PC-9 (cell line): Measurements from ENCODE around the gene ADGRA3. TPM values are rescaled to one million over a fixed set of nuclear protein-coding genes. Genes with fewer than 3 reads are reported as not detected.
A peak's percentile ranks its signal among the peaks of the same experiment; 100 is the strongest.

Source experiments
- Bru-seq: library from RNA; stranded (reverse); fragments of 400-500 nt; gene quantifications from one replicate; lab custom pipeline; 2021; lab: Mats Ljungman, UMichigan
- BruChase-seq, 2 experiments: library from RNA; stranded (reverse); fragments of 400-500 nt; gene quantifications; one replicate each; lab custom pipeline; 2021; lab: Mats Ljungman, UMichigan
- BruUV-seq: library from RNA; stranded (reverse); fragments of 400-500 nt; replicated peaks from 2 replicates; lab custom pipeline; 2021; lab: Mats Ljungman, UMichigan
- CTCF ChIA-PET: fragments of 300-600 bp; sonication (Branson Sonifier 250); formaldehyde crosslinking; loops from one replicate; lab custom pipeline; 2022; ENCODE audit warnings: antibody characterized with exemption; lab: Charles Lee
- POLR2A ChIA-PET: fragments of 300-600 bp; sonication (Branson Sonifier 250); formaldehyde crosslinking; loops from one replicate; lab custom pipeline; 2022; ENCODE audit warnings: antibody characterized with exemption; ENCODE audit not compliant: unreplicated experiment; lab: Charles Lee
- DNase-seq, 2 experiments: peaks; one replicate each; pipeline versions ENCODE4 v3.0.0 to v3.0.0-alpha.2; 2015 to 2022; ENCODE audit warnings: mixed read lengths in 1 of 2
- H2AFZ ChIP-seq: fragments of 200-600 bp; sonication (generic); 2 replicates; pipeline ENCODE4 v1.8.1; 2017; ENCODE audit warnings: antibody characterized with exemption
- H3F3A ChIP-seq: fragments of 200-600 bp; sonication (generic); 2 replicates; pipeline ENCODE4 v1.8.1; 2017; ENCODE audit warnings: antibody characterized with exemption, mild to moderate bottlenecking, low read depth; ENCODE audit not compliant: insufficient read depth
- H3K27ac ChIP-seq: fragments of 200-600 bp; sonication (generic); 2 replicates; pipeline ENCODE4 v1.6.1; 2016; ENCODE audit warnings: mixed run types
- H3K27me3 ChIP-seq: fragments of 200-600 bp; sonication (generic); 2 replicates; pipeline ENCODE4 v1.6.1; 2016; ENCODE audit warnings: low read depth, mixed run types; ENCODE audit not compliant: insufficient read depth
- H3K36me3 ChIP-seq: fragments of 200-600 bp; sonication (generic); 2 replicates; pipeline ENCODE4 v1.6.1; 2016; ENCODE audit warnings: low read depth, mixed run types
- H3K4me1 ChIP-seq: fragments of 200-600 bp; sonication (generic); replicated peaks from 2 replicates; pipeline ENCODE4 v1.6.1; 2016; ENCODE audit warnings: mixed run types; ENCODE audit not compliant: insufficient read depth
- H3K4me2 ChIP-seq: fragments of 200-600 bp; sonication (generic); 2 replicates; pipeline ENCODE4 v1.6.1; 2017; ENCODE audit warnings: mixed run types
- H3K4me3 ChIP-seq: fragments of 200-600 bp; sonication (generic); 2 replicates; pipeline ENCODE4 v1.6.1; 2016; ENCODE audit warnings: mixed run types
- H3K79me2 ChIP-seq: fragments of 200-600 bp; sonication (generic); 2 replicates; pipeline ENCODE4 v1.6.1; 2017; ENCODE audit warnings: low read depth, mixed run types
- H3K9me2 ChIP-seq: fragments of 200-600 bp; sonication (generic); 2 replicates; pipeline ENCODE4 v1.8.1; 2017; ENCODE audit warnings: mild to moderate bottlenecking; ENCODE audit not compliant: insufficient read depth
- H3K9me3 ChIP-seq: fragments of 200-600 bp; sonication (generic); 2 replicates; pipeline ENCODE4 v1.8.1; 2016; ENCODE audit warnings: low read depth; ENCODE audit not compliant: insufficient read depth
- H4K20me1 ChIP-seq: fragments of 200-600 bp; sonication (generic); 2 replicates; pipeline ENCODE4 v1.8.1; 2017; ENCODE audit not compliant: insufficient read depth
- EZH2 ChIP-seq: fragments of 200-600 bp; sonication (generic); IDR thresholded peaks from 2 replicates; pipeline ENCODE4 v1.8.0; 2017; ENCODE audit warnings: antibody characterized with exemption, low read depth
- intact Hi-C: fragments of 100-400 bp; cut with micrococcal nuclease; formaldehyde crosslinking; loops from one replicate; pipeline ENCODE4 v1.10.0; 2022; ENCODE audit not compliant: unreplicated experiment
- long read RNA-seq: library from polyadenylated mRNA; stranded (forward); transcript quantifications from one replicate; pipeline ENCODE4 v2.0.0, GENCODE V29; 2022
- total RNA-seq: library from RNA; stranded (reverse); gene quantifications from 2 replicates; pipeline ENCODE4 v1.2.3, GENCODE V29; 2021
- TF ChIP-seq, protein P1 (sequence below): fragments of 200-600 bp; sonication (generic); conservative IDR thresholded peaks from 2 replicates; pipeline ENCODE4 v1.6.1; 2017; ENCODE audit warnings: mixed run types, antibody characterized with exemption, mild to moderate bottlenecking, moderate library complexity

ADGRA3 gene, protein sequence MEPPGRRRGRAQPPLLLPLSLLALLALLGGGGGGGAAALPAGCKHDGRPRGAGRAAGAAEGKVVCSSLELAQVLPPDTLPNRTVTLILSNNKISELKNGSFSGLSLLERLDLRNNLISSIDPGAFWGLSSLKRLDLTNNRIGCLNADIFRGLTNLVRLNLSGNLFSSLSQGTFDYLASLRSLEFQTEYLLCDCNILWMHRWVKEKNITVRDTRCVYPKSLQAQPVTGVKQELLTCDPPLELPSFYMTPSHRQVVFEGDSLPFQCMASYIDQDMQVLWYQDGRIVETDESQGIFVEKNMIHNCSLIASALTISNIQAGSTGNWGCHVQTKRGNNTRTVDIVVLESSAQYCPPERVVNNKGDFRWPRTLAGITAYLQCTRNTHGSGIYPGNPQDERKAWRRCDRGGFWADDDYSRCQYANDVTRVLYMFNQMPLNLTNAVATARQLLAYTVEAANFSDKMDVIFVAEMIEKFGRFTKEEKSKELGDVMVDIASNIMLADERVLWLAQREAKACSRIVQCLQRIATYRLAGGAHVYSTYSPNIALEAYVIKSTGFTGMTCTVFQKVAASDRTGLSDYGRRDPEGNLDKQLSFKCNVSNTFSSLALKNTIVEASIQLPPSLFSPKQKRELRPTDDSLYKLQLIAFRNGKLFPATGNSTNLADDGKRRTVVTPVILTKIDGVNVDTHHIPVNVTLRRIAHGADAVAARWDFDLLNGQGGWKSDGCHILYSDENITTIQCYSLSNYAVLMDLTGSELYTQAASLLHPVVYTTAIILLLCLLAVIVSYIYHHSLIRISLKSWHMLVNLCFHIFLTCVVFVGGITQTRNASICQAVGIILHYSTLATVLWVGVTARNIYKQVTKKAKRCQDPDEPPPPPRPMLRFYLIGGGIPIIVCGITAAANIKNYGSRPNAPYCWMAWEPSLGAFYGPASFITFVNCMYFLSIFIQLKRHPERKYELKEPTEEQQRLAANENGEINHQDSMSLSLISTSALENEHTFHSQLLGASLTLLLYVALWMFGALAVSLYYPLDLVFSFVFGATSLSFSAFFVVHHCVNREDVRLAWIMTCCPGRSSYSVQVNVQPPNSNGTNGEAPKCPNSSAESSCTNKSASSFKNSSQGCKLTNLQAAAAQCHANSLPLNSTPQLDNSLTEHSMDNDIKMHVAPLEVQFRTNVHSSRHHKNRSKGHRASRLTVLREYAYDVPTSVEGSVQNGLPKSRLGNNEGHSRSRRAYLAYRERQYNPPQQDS (N-terminal part only)
- 40.5 and 51.6 TPM in 2 replicates for total RNA-seq
- Bru-seq, nascent RNA = percentile 85 among the genes with signal in this experiment
- percentile 89 among the genes with signal in this experiment for BruChase-seq, experiment 1, labeled RNA remaining after a 2-hour chase
- percentile 78 among the genes with signal in this experiment for BruChase-seq, experiment 2, labeled RNA remaining after a 6-hour chase
- long read RNA-seq, full-length matches to known transcripts = 27 of 51 reads
- long read RNA-seq, partial matches to known transcripts = 11 of 51 reads
- long read RNA-seq, other reads (novel, unspliced or antisense) = 13 of 51 reads

DNA sequence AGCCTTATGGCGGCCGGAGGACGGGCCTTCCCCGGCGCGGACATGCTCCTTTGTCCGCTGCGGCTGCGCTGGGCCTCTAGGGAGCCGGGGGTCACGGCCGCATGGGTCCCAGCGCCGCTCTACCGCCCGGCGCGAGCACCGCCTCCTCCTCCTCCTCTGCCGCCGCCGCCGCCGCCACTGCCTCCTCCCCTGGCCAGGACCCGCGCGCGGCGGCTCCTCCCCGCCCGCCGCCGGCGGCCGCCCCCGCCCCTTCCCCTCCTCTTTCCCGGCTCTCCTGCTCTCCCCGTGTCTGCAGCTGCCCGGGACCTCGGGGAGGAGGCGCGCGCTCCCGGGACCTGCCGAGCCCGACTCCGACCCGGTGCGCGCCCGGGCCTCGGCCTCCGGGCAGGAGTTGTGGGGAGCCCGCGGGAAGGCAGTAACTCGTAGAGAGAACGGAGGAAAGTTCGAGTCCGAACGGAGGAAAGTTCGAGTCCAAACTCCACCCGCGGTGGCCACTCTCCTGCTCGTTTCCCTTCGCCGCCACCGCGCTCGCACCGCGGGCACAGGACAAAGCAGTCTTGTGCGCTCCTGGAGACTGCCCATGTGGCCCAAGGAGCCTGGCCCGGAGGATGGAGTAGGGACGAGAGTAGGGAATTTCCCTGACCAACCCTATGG is at the start of gene ADGRA3:
ADGRA3 (minus strand) TSS at position 179 of the 654 bp plus-strand sequence. CDS start 282 bp downstream, outside the sequence.
- H3K4me2 ChIP-seq = peak within 1 kb of the TSS; percentile 89
- H3K9me2 ChIP-seq = no peaks in the 10 kb centered on the region
- no peaks in the 10 kb centered on the region for H3K36me3 ChIP-seq
- peak within 1 kb of the TSS; percentile 90 for H2AFZ ChIP-seq
- peaks cover 22% of the 10 kb centered on the region for H3K4me1 ChIP-seq
- intact Hi-C loops = loop anchor here (2.0 to 5.0 kb wide), 2 partner anchors 54 to 81 kb away; no protein-coding TSS in a partner anchor
- H3K9me3 ChIP-seq = no peaks in the 10 kb centered on the region
- peak in 1 of 2 experiments; percentile 68 for DNase-seq
- peak within 1 kb of the TSS; percentile 63 for H3K4me3 ChIP-seq
- POLR2A ChIA-PET = no interaction called here
- CTCF ChIA-PET = interaction anchor here (0.6 kb wide), 1 partner anchor 11 kb away, joined by 4 read pairs; no protein-coding TSS in a partner anchor
- peaks cover 11% of the 10 kb centered on the region; the same call in 1 of the 2 replicates for H3F3A ChIP-seq
- TF ChIP-seq, protein P1, sequence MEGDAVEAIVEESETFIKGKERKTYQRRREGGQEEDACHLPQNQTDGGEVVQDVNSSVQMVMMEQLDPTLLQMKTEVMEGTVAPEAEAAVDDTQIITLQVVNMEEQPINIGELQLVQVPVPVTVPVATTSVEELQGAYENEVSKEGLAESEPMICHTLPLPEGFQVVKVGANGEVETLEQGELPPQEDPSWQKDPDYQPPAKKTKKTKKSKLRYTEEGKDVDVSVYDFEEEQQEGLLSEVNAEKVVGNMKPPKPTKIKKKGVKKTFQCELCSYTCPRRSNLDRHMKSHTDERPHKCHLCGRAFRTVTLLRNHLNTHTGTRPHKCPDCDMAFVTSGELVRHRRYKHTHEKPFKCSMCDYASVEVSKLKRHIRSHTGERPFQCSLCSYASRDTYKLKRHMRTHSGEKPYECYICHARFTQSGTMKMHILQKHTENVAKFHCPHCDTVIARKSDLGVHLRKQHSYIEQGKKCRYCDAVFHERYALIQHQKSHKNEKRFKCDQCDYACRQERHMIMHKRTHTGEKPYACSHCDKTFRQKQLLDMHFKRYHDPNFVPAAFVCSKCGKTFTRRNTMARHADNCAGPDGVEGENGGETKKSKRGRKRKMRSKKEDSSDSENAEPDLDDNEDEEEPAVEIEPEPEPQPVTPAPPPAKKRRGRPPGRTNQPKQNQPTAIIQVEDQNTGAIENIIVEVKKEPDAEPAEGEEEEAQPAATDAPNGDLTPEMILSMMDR = no peak
- TF ChIP-seq EZH2 = no peak
- no peaks in the 10 kb centered on the region for H4K20me1 ChIP-seq
- H3K79me2 ChIP-seq = peaks cover 43% of the 10 kb centered on the region
- no peaks in the 10 kb centered on the region for H3K27me3 ChIP-seq
- H3K27ac ChIP-seq = peak within 1 kb of the TSS; percentile 62
- TSS peak; percentile 78 for BruUV-seq

DNA sequence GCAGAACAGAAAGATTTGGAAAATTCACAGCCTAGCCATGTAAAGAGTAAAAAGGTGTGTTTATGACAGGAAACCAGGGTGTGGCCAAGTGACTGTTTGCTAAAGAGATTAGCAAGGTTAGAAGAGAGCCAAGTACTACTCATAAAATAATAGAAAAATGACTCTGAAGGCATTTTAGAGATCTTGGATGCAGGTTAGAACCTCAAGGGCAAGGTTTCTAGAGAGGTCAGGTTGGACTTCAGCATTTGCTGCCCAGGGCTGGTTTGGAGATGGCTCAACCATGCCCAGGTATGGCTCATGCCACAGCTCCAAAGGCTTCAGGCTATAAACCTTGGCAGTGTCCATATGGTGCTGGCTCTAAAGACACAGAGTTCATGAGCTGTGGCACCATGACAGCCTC is 40.6 kb upstream of the ADGRA3 start:
- Histone ChIP-seq H3K4me1 (no peaks in the 10 kb centered on the region), H3K27me3 (no peaks in the 10 kb centered on the region), H3K9me2 (no peaks in the 10 kb centered on the region), H3K4me3 (no peak overlapping the region), H3K79me2 (no peaks in the 10 kb centered on the region), H3K4me2 (no peak overlapping the region), H3K36me3 (no peaks in the 10 kb centered on the region), H3K27ac (no peak overlapping the region), H3F3A (no peaks in the 10 kb centered on the region), H3K9me3 (no peaks in the 10 kb centered on the region), H2AFZ (no peak overlapping the region), H4K20me1 (no peaks in the 10 kb centered on the region)
- intact Hi-C loops = no loop called here
- POLR2A ChIA-PET = no interaction called here
- TF ChIP-seq, protein P1 = no peak
- no peak for TF ChIP-seq EZH2
- CTCF ChIA-PET = no interaction called here
- BruUV-seq = no TSS peak
- no peak for DNase-seq
